ENCODE measurements around the gene HPGDS. TPM values are rescaled to one million over a fixed set of nuclear protein-coding genes. Genes with fewer than 3 reads are reported as not detected.

HPGDS gene
- polyA plus RNA-seq, 1 donor from 2014 or later, result not detected

GRCh38 chr4:94305466-94306225 lies 37.0 kb downstream of the HPGDS start:
- TF ChIP-seq POLR2AphosphoS5 (IDR thresholded peaks at IDR 0.05) (no peak), CTCF (IDR thresholded peaks at IDR 0.05; ENCODE audit: poor library complexity, severe bottlenecking) (no peak), EP300 (conservative IDR thresholded peaks at IDR 0.05; ENCODE audit: poor library complexity, severe bottlenecking) (no peak), TAF1 (IDR thresholded peaks at IDR 0.05; ENCODE audit: low read depth) (no peak), RAD21 (conservative IDR thresholded peaks at IDR 0.05) (no peak), MXI1 (conservative IDR thresholded peaks at IDR 0.05; ENCODE audit: poor library complexity, severe bottlenecking) (no peak)
- TF ChIP-seq, protein P1, sequence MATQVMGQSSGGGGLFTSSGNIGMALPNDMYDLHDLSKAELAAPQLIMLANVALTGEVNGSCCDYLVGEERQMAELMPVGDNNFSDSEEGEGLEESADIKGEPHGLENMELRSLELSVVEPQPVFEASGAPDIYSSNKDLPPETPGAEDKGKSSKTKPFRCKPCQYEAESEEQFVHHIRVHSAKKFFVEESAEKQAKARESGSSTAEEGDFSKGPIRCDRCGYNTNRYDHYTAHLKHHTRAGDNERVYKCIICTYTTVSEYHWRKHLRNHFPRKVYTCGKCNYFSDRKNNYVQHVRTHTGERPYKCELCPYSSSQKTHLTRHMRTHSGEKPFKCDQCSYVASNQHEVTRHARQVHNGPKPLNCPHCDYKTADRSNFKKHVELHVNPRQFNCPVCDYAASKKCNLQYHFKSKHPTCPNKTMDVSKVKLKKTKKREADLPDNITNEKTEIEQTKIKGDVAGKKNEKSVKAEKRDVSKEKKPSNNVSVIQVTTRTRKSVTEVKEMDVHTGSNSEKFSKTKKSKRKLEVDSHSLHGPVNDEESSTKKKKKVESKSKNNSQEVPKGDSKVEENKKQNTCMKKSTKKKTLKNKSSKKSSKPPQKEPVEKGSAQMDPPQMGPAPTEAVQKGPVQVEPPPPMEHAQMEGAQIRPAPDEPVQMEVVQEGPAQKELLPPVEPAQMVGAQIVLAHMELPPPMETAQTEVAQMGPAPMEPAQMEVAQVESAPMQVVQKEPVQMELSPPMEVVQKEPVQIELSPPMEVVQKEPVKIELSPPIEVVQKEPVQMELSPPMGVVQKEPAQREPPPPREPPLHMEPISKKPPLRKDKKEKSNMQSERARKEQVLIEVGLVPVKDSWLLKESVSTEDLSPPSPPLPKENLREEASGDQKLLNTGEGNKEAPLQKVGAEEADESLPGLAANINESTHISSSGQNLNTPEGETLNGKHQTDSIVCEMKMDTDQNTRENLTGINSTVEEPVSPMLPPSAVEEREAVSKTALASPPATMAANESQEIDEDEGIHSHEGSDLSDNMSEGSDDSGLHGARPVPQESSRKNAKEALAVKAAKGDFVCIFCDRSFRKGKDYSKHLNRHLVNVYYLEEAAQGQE (IDR thresholded peaks at IDR 0.05; ENCODE audit: borderline replicate concordance), result no peak
- H3K79me2 ChIP-seq (replicated peaks; ENCODE audit: insufficient read depth, low read length), result no peaks in the 10 kb centered on the region
- no peaks in the 10 kb centered on the region for H3F3A ChIP-seq (ENCODE audit: insufficient read depth, low read length, poor library complexity, severe bottlenecking)
- H2AFZ ChIP-seq (ENCODE audit: low read depth, low read length), result no peak overlapping the region
- no peak overlapping the region for H3K9ac ChIP-seq (ENCODE audit: low read length)
- H3K36me3 ChIP-seq (ENCODE audit: insufficient read depth, low read length), result no peaks in the 10 kb centered on the region
- no peaks in the 10 kb centered on the region for H3K27me3 ChIP-seq (ENCODE audit: insufficient read depth, low read depth, low read length)
- H3K27ac ChIP-seq (ENCODE audit: low read length), result no peak overlapping the region
- no peak overlapping the region for H3K4me2 ChIP-seq (ENCODE audit: low read length)
- H4K20me1 ChIP-seq (ENCODE audit: insufficient read depth), result no peaks in the 10 kb centered on the region
- no peaks in the 10 kb centered on the region for H3K9me2 ChIP-seq (ENCODE audit: insufficient read depth, low read length)
- H3K9me3 ChIP-seq (ENCODE audit: low read length), result no peaks in the 10 kb centered on the region
- no peak overlapping the region for H3K4me3 ChIP-seq (ENCODE audit: low read length)

DNA sequence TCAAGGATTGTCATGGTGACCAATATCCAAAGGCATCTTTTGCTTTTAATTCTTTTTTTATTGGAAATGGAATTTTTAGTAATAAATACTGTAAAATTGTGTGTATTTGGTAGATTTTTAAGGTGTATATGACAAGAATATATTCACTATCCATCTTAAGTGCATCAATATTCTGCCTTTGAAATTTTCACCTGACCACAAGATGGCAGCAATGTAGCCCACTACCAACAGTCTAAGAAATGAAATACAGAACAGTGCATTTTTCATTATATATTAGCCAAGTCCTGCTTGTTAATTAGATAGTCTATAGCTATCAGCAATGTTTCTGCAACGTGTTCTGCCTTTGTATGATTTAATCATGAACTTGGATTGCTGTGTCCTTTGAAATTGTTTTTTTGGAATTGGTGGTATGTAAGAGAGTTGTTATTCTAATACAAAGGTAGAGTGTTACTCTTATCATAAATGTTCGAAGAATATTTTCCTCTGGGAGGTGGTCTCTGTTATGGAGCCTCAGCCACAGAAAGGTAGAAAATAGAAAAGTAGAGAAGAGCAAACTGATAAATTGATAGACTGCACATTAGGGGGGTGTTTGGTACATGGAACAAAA lies 38.2 kb downstream of the HPGDS start:
- H3K9me2 ChIP-seq (ENCODE audit: insufficient read depth, low read length), result no peaks in the 10 kb centered on the region
- H3K4me3 ChIP-seq (ENCODE audit: low read length), result no peak overlapping the region
- H3K9me3 ChIP-seq (ENCODE audit: low read length), result no peaks in the 10 kb centered on the region
- no peaks in the 10 kb centered on the region for H4K20me1 ChIP-seq (ENCODE audit: insufficient read depth)
- H3K4me2 ChIP-seq (ENCODE audit: low read length), result no peak overlapping the region
- H3K9ac ChIP-seq (ENCODE audit: low read length), result no peak overlapping the region
- peak; percentile 82 for TF ChIP-seq CTCF (IDR thresholded peaks at IDR 0.05; ENCODE audit: poor library complexity, severe bottlenecking)
- no peak for TF ChIP-seq TAF1 (IDR thresholded peaks at IDR 0.05; ENCODE audit: low read depth)
- no peak for TF ChIP-seq POLR2AphosphoS5 (IDR thresholded peaks at IDR 0.05)
- TF ChIP-seq MXI1 (conservative IDR thresholded peaks at IDR 0.05; ENCODE audit: poor library complexity, severe bottlenecking), result no peak
- no peak for TF ChIP-seq EZH2 (IDR thresholded peaks at IDR 0.05; ENCODE audit: borderline replicate concordance, insufficient read depth, low read length, poor library complexity, severe bottlenecking)
- TF ChIP-seq RAD21 (conservative IDR thresholded peaks at IDR 0.05), result peak; percentile 79
- peak; percentile 83 for TF ChIP-seq SMC3 (conservative IDR thresholded peaks at IDR 0.05; ENCODE audit: poor library complexity)
- no peak for TF ChIP-seq EP300 (conservative IDR thresholded peaks at IDR 0.05; ENCODE audit: poor library complexity, severe bottlenecking)
- TF ChIP-seq, protein P1 (IDR thresholded peaks at IDR 0.05; ENCODE audit: borderline replicate concordance), result no peak
- H3K36me3 ChIP-seq (ENCODE audit: insufficient read depth, low read length), result no peaks in the 10 kb centered on the region
- H3K27ac ChIP-seq (ENCODE audit: low read length), result no peak overlapping the region
- H3K27me3 ChIP-seq (ENCODE audit: insufficient read depth, low read depth, low read length), result no peaks in the 10 kb centered on the region
- H3K79me2 ChIP-seq (replicated peaks; ENCODE audit: insufficient read depth, low read length), result no peaks in the 10 kb centered on the region
- H3F3A ChIP-seq (ENCODE audit: insufficient read depth, low read length, poor library complexity, severe bottlenecking), result no peaks in the 10 kb centered on the region
- no peak overlapping the region for H2AFZ ChIP-seq (ENCODE audit: low read depth, low read length)
